Measurements from ENCODE around the gene AMIGO2.

- TF ChIP-seq POLR2AphosphoS5 (IDR thresholded peaks at IDR 0.05) (peak in 1 of 3 donors; percentile 14), CTCF (IDR thresholded peaks at IDR 0.05) (no peak)
Measured at GRCh38 chr12:47079981-47080724, 394 bp upstream of the AMIGO2 start.

All from stomach (tissue), 4 donors.